Endothelial cell of umbilical vein (primary cell): ENCODE measurements around the gene C1orf122. TPM values are rescaled to one million over a fixed set of nuclear protein-coding genes. Genes with fewer than 3 reads are reported as not detected.

ENCODE experiments used
- BruUV-seq: library from RNA; stranded (reverse); fragments of 400-500 nt; replicated peaks from 2 replicates; lab custom pipeline; 2021; lab: Mats Ljungman, UMichigan
- CTCF ChIA-PET: fragments of 300-600, 350-600 bp; sonication (Branson Sonifier 250); formaldehyde crosslinking; loops from one replicate; lab custom pipeline; 2021; ENCODE audit warnings: antibody characterized with exemption, inconsistent platforms; lab: Charles Lee
- POLR2A ChIA-PET: fragments of 300-600, 350-600 bp; sonication (Branson Sonifier 250); formaldehyde crosslinking; loops from one replicate; lab custom pipeline; 2021; ENCODE audit warnings: antibody characterized with exemption, inconsistent platforms; lab: Charles Lee
- DNase-seq: peaks from one replicate; pipeline ENCODE4 v3.0.0-alpha.2; 2011; ENCODE audit warnings: low read depth, low spot score
- FAIRE-seq: peaks from 2 replicates; lab custom pipeline; 2011; peaks lifted over from hg19 to GRCh38; lab: Jason Lieb, UNC
- H2AFZ ChIP-seq: 2 replicates; pipeline ENCODE4 v1.6.0; 2012; ENCODE audit warnings: low read depth, low read length, control low read depth, inconsistent platforms
- H3K27ac ChIP-seq: 2 replicates; pipeline ENCODE4 v1.5.1; 2011; ENCODE audit warnings: low read depth, mild to moderate bottlenecking, control low read depth, low read length, moderate library complexity; ENCODE audit not compliant: insufficient read depth
- H3K27me3 ChIP-seq, 2 experiments: 2 replicates each; pipeline versions ENCODE4 v1.6.0 to v1.6.1; 2011; ENCODE audit warnings: low read length in 2 of 2, mixed read lengths in 1 of 2; ENCODE audit not compliant: control insufficient read depth in 2 of 2, insufficient read depth in 2 of 2
- H3K36me3 ChIP-seq, 2 experiments: 2 replicates in 1 of 2; 3 replicates in 1 of 2; pipeline ENCODE4 v1.5.1; 2011; ENCODE audit warnings: low read length in 2 of 2, mild to moderate bottlenecking in 1 of 2, moderate library complexity in 1 of 2; ENCODE audit not compliant: control insufficient read depth in 2 of 2, insufficient read depth in 2 of 2; ENCODE audit errors: extremely low read depth in 1 of 2
- H3K4me1 ChIP-seq: 3 replicates; pipeline ENCODE4 v1.5.1; 2011; ENCODE audit warnings: mild to moderate bottlenecking, low read length; ENCODE audit not compliant: control insufficient read depth, insufficient read depth; ENCODE audit errors: extremely low read depth
- H3K4me2 ChIP-seq: 2 replicates; pipeline ENCODE4 v1.6.1; 2011; ENCODE audit warnings: low read length, control low read depth, mixed read lengths; ENCODE audit not compliant: insufficient read depth
- H3K4me3 ChIP-seq, 3 experiments: fragments of 200-600 bp in 1 of 3; sonication (generic), shearing (Covaris generic) in 1 of 3; replicated peaks in 1 of 3; 2 replicates each; pipeline ENCODE4 v1.5.1; 2011 to 2016; ENCODE audit warnings: control low read depth in 3 of 3, low read length in 3 of 3, mild to moderate bottlenecking in 2 of 3, inconsistent platforms in 1 of 3, low read depth in 1 of 3, moderate library complexity in 1 of 3; ENCODE audit not compliant: insufficient read depth in 1 of 3
- H3K79me2 ChIP-seq: 2 replicates; pipeline ENCODE4 v1.6.0; 2012; ENCODE audit warnings: low read length, inconsistent platforms; ENCODE audit not compliant: control insufficient read depth, insufficient read depth
- H3K9ac ChIP-seq: replicated peaks from 2 replicates; pipeline ENCODE3; 2011; ENCODE audit warnings: low read length, control low read depth; ENCODE audit not compliant: insufficient read depth; ENCODE audit errors: extremely low read depth
- H3K9me1 ChIP-seq: replicated peaks from 3 replicates; pipeline ENCODE4 v1.6.0; 2011; ENCODE audit warnings: mild to moderate bottlenecking, low read length; ENCODE audit not compliant: control insufficient read depth, insufficient read depth; ENCODE audit errors: extremely low read depth
- H3K9me3 ChIP-seq: replicated peaks from 2 replicates; pipeline ENCODE4 v1.5.1; 2012; ENCODE audit warnings: low read length, inconsistent platforms; ENCODE audit not compliant: control insufficient read depth, insufficient read depth
- H4K20me1 ChIP-seq: replicated peaks from 2 replicates; pipeline ENCODE3; 2011; ENCODE audit warnings: mild to moderate bottlenecking, low read length; ENCODE audit not compliant: control insufficient read depth, insufficient read depth; ENCODE audit errors: extremely low read depth
- CTCF ChIP-seq, 2 donors: IDR thresholded peaks; 1 replicate in 1 of 2; 2 replicates in 1 of 2; pipeline ENCODE4 v1.5.1; 2011; ENCODE audit warnings: low read length in 2 of 2, mild to moderate bottlenecking in 2 of 2, moderate library complexity in 2 of 2, control low read depth in 1 of 2, inconsistent platforms in 1 of 2, low read depth in 1 of 2; ENCODE audit not compliant: insufficient read depth in 1 of 2; ENCODE audit errors: extremely low read depth in 1 of 2
- EZH2 ChIP-seq: IDR thresholded peaks from 2 replicates; pipeline ENCODE4 v1.6.1; 2012; ENCODE audit warnings: borderline replicate concordance, low read depth, mild to moderate bottlenecking, moderate library complexity, low read length, inconsistent platforms; ENCODE audit not compliant: severe bottlenecking
- FOS ChIP-seq: IDR thresholded peaks from 2 replicates; pipeline ENCODE4 v1.6.1; 2011; ENCODE audit warnings: mild to moderate bottlenecking, low read length, moderate library complexity, borderline replicate concordance; ENCODE audit not compliant: insufficient read depth
- MAX ChIP-seq: IDR thresholded peaks from 2 replicates; pipeline ENCODE4 v1.6.1; 2011; ENCODE audit not compliant: insufficient read depth, insufficient read length
- MYC ChIP-seq: IDR thresholded peaks from one replicate; pipeline ENCODE4 v1.6.1; 2011; ENCODE audit warnings: mild to moderate bottlenecking, low read depth, low read length
- dilution Hi-C: fragments of 300-500 bp; cut with MboI; formaldehyde crosslinking; loops from one replicate; pipeline ENCODE4 v1.15.0; 2019; ENCODE audit warnings: low sequenced_read_pairs; ENCODE audit not compliant: extremely low pct_ligation_motif_present
- intact Hi-C: fragments of 100-400 bp; cut with micrococcal nuclease; formaldehyde crosslinking; loops from one replicate; pipeline ENCODE4 v1.10.0; 2022
- polyA plus RNA-seq, 4 experiments: library from polyadenylated mRNA; depleted of rRNA in 3 of 4; stranded (reverse) in 3 of 4; unstranded in 1 of 4; fragments of >200 nt; gene quantifications; 2 replicates each; pipeline versions ENCODE4 v1.2.1 to v1.2.3, GENCODE V29; 2011 to 2012; ENCODE audit warnings: missing spikeins in 1 of 4
- total RNA-seq: library from RNA; stranded (reverse); gene quantifications from 2 replicates; pipeline ENCODE4 v1.2.3, GENCODE V29; 2021

The C1orf122 gene
- total and polyA plus RNA-seq, 2 donors (not counting 3 experiments of a cell fraction or from before 2014, with no cell fraction given) = 32.8 to 38.8 TPM

- FAIRE-seq (no peak), DNase-seq (no peak)
- Histone ChIP-seq H3K27me3 (peaks cover 0 to 2% of the 10 kb centered on the region in 2 experiments), H3K4me1 (no peaks in the 10 kb centered on the region), H3K4me3 (no peak overlapping the region), H3K27ac (no peak overlapping the region), H2AFZ (no peak overlapping the region), H3K36me3 (no peaks in the 10 kb centered on the region), H4K20me1 (no peaks in the 10 kb centered on the region), H3K79me2 (no peaks in the 10 kb centered on the region), H3K9me1 (no peaks in the 10 kb centered on the region), H3K9me3 (no peaks in the 10 kb centered on the region), H3K9ac (no peak overlapping the region), H3K4me2 (no peak overlapping the region)
- POLR2A ChIA-PET = no interaction called here
- TF ChIP-seq MYC = no peak
- dilution Hi-C loops (no loop called here), intact Hi-C loops (no loop called here)
- BruUV-seq = no TSS peak
- CTCF ChIA-PET = no interaction called here
These were observed 25.1 kb upstream of the C1orf122 start for GRCh38 chr1:37782491-37782890.

GRCh38 chr1:37792943-37793686, 14.5 kb upstream of the C1orf122 start:
- DNase-seq (no peak), FAIRE-seq (no peak)
- no peak overlapping the region for H3K4me2 ChIP-seq
- H3K4me1 ChIP-seq = peaks cover 2% of the 10 kb centered on the region
- no peak for TF ChIP-seq MAX
- no peak for TF ChIP-seq FOS
- TF ChIP-seq EZH2 = peak; percentile 25
- TF ChIP-seq CTCF (IDR thresholded peaks at IDR 0.05; ENCODE audit: extremely low read depth in 1 of 2, insufficient read depth in 1 of 2, low read depth in 1 of 2, low read length in 2 of 2) = no peak
- BruUV-seq = no TSS peak
- ChIA-PET POLR2A (no interaction called here), CTCF (interaction anchor here (1.7 kb wide), 1 partner anchor 67 kb away, joined by 5 read pairs; no protein-coding TSS in a partner anchor)
- no peak overlapping the region for H2AFZ ChIP-seq
- no peaks in the 10 kb centered on the region for H3K36me3 ChIP-seq
- intact Hi-C loops = no loop called here
- no peaks in the 10 kb centered on the region for H3K9me3 ChIP-seq
- H3K9me1 ChIP-seq = no peaks in the 10 kb centered on the region
- no peak overlapping the region for H3K27ac ChIP-seq
- H3K79me2 ChIP-seq = no peaks in the 10 kb centered on the region
- dilution Hi-C loops = no loop called here
- no peak overlapping the region for H3K4me3 ChIP-seq
- no peak overlapping the region for H3K9ac ChIP-seq
- H3K27me3 ChIP-seq = peaks cover 9 to 22% of the 10 kb centered on the region in 2 experiments
- no peaks in the 10 kb centered on the region for H4K20me1 ChIP-seq
